Fibroblast of skin of right biceps (primary cell): Measurements from ENCODE around the gene FAM118B.

Experiments
- DNase-seq: peaks from one replicate; pipeline ENCODE4 v3.0.0-alpha.2; 2013

FAM118B gene

GRCh38 chr11:126186708-126187529, 24.7 kb upstream of the FAM118B start:
- DNase-seq: no peak

- no peak for DNase-seq
Measured at GRCh38 chr11:126188332-126189108, 23.1 kb upstream of the FAM118B start.

GRCh38 chr11:126189109-126189929, 22.3 kb upstream of the FAM118B start:
- DNase-seq: no peak

- DNase-seq: no peak
Measured at GRCh38 chr11:126190792-126191191, 20.8 kb upstream of the FAM118B start.

- no peak for DNase-seq
Measured at GRCh38 chr11:126191379-126192073, 20.1 kb upstream of the FAM118B start.

GRCh38 chr11:126192361-126192760, 19.2 kb upstream of the FAM118B start:
- DNase-seq: no peak

- DNase-seq: no peak
Measured at GRCh38 chr11:126193038-126193478, 18.5 kb upstream of the FAM118B start.

GRCh38 chr11:126194121-126194543, 17.4 kb upstream of the FAM118B start:
- DNase-seq: peak; percentile 31

GRCh38 chr11:126195119-126195518, 16.5 kb upstream of the FAM118B start:
- DNase-seq: no peak

GRCh38 chr11:126197277-126197939, 14.2 kb upstream of the FAM118B start:
- DNase-seq: peak; percentile 23

GRCh38 chr11:126198648-126199047, 12.9 kb upstream of the FAM118B start:
- no peak for DNase-seq

GRCh38 chr11:126202646-126203359, 8.8 kb upstream of the FAM118B start:
- no peak for DNase-seq

GRCh38 chr11:126205359-126205758, 6.2 kb upstream of the FAM118B start:
- DNase-seq: no peak

- no peak for DNase-seq
Measured at GRCh38 chr11:126207896-126208295, 3.7 kb upstream of the FAM118B start.

GRCh38 chr11:126210871-126211235, 729 bp upstream of the FAM118B start:
- DNase-seq: no peak

GRCh38 chr11:126212089-126212660, 593 bp downstream of the FAM118B start:
- no peak for DNase-seq

GRCh38 chr11:126214441-126214840, 2.9 kb downstream of the FAM118B start:
- DNase-seq: no peak

- no peak for DNase-seq
Measured at GRCh38 chr11:126214841-126215240, 3.3 kb downstream of the FAM118B start.

GRCh38 chr11:126216526-126217305, 5.1 kb downstream of the FAM118B start:
- no peak for DNase-seq

- no peak for DNase-seq
Measured at GRCh38 chr11:126217491-126217890, 5.9 kb downstream of the FAM118B start.
